GM23338 (cell line): Measurements from ENCODE around the gene GRM8. TPM values are rescaled to one million over a fixed set of nuclear protein-coding genes. Genes with fewer than 3 reads are reported as not detected.

ENCODE experiments used
- ATAC-seq: fragments of 200-7000 bp; cut with Tn5 transposase; 3 replicates; pipeline ENCODE4 v1.9.1; 2020
- DNase-seq: peaks from one replicate; pipeline ENCODE4 v3.0.0-alpha.2; 2015; ENCODE audit warnings: low spot score
- H2AFZ ChIP-seq: fragments of 200-600 bp; sonication (generic); 2 replicates; pipeline ENCODE4 v1.8.0; 2016; ENCODE audit warnings: antibody characterized with exemption, mild to moderate bottlenecking, moderate library complexity
- H3F3A ChIP-seq: fragments of 200-600 bp; sonication (generic); replicated peaks from 2 replicates; pipeline ENCODE4 v1.8.0; 2017; ENCODE audit warnings: antibody characterized with exemption, mixed run types, low read depth
- H3K27ac ChIP-seq: fragments of 200-600 bp; sonication (generic); 2 replicates; pipeline ENCODE4 v1.6.1; 2016; ENCODE audit warnings: low read depth
- H3K27me3 ChIP-seq: fragments of 200-600 bp; sonication (generic); 2 replicates; pipeline ENCODE4 v1.8.0; 2016; ENCODE audit warnings: mild to moderate bottlenecking, mixed run types, moderate library complexity; ENCODE audit not compliant: insufficient read depth
- H3K36me3 ChIP-seq: fragments of 200-600 bp; sonication (generic); 2 replicates; pipeline ENCODE4 v1.8.0; 2016; ENCODE audit warnings: mild to moderate bottlenecking; ENCODE audit not compliant: insufficient read depth
- H3K4me1 ChIP-seq: fragments of 200-600 bp; sonication (generic); 2 replicates; pipeline ENCODE4 v1.8.0; 2016; ENCODE audit warnings: mild to moderate bottlenecking, moderate library complexity; ENCODE audit not compliant: insufficient read depth
- H3K4me2 ChIP-seq: fragments of 200-600 bp; sonication (generic); 2 replicates; pipeline ENCODE4 v1.7.1; 2017; ENCODE audit warnings: mixed run types
- H3K4me3 ChIP-seq: fragments of 200-600 bp; sonication (generic); 2 replicates; pipeline ENCODE4 v1.6.1; 2016; ENCODE audit warnings: mixed run types
- H3K79me2 ChIP-seq: fragments of 200-600 bp; sonication (generic); replicated peaks from 2 replicates; pipeline ENCODE4 v1.8.0; 2017; ENCODE audit warnings: mild to moderate bottlenecking; ENCODE audit not compliant: insufficient read depth
- H3K9me2 ChIP-seq: fragments of 200-600 bp; sonication (generic); 2 replicates; pipeline ENCODE4 v1.8.0; 2017; ENCODE audit not compliant: insufficient read depth
- H4K20me1 ChIP-seq: fragments of 200-600 bp; sonication (generic); replicated peaks from 2 replicates; pipeline ENCODE4 v1.8.0; 2017; ENCODE audit warnings: mild to moderate bottlenecking; ENCODE audit not compliant: insufficient read depth
- H3K27ac Mint-ChIP-seq: 2 replicates; pipeline ENCODE4 v1.8.0; 2020; ENCODE audit warnings: inconsistent platforms, mild to moderate bottlenecking, moderate library complexity, mixed read lengths
- H3K27me3 Mint-ChIP-seq: 3 replicates; pipeline ENCODE4 v1.8.0; 2022; ENCODE audit warnings: low read depth, mild to moderate bottlenecking, moderate library complexity, mixed read lengths, inconsistent platforms; ENCODE audit not compliant: insufficient read depth, poor library complexity
- H3K36me3 Mint-ChIP-seq: 3 replicates; pipeline ENCODE4 v1.8.0; 2021; ENCODE audit warnings: low read depth, mild to moderate bottlenecking, inconsistent platforms, moderate library complexity, mixed read lengths
- H3K4me1 Mint-ChIP-seq: 3 replicates; pipeline ENCODE4 v1.8.0; 2020; ENCODE audit warnings: mild to moderate bottlenecking, inconsistent platforms, mixed read lengths
- H3K4me3 Mint-ChIP-seq: 3 replicates; pipeline ENCODE4 v1.8.0; 2021; ENCODE audit warnings: moderate library complexity, mild to moderate bottlenecking, inconsistent platforms, mixed read lengths
- H3K9me3 Mint-ChIP-seq: 3 replicates; pipeline ENCODE4 v1.8.0; 2020; ENCODE audit warnings: moderate library complexity, mild to moderate bottlenecking, inconsistent platforms, mixed read lengths
- CREB1 ChIP-seq: fragments of 250-450 bp; sonication (Bioruptor Pico); IDR thresholded peaks from 2 replicates; pipeline ENCODE4 v1.5.0; 2020; ENCODE audit warnings: low read depth, mild to moderate bottlenecking, moderate library complexity
- EZH2 ChIP-seq: fragments of 200-600 bp; sonication (generic); IDR thresholded peaks from one replicate; pipeline ENCODE4 v1.8.0; 2017; ENCODE audit warnings: antibody characterized with exemption, mild to moderate bottlenecking, low read depth; ENCODE audit not compliant: unreplicated experiment
- EZH2phosphoT487 ChIP-seq: fragments of 200-600 bp; sonication (generic); IDR thresholded peaks from one replicate; pipeline ENCODE4 v1.8.1; 2018; ENCODE audit warnings: antibody characterized with exemption; ENCODE audit not compliant: unreplicated experiment
- JUNB ChIP-seq: IDR thresholded peaks from one replicate; pipeline ENCODE4 v1.6.1; 2016; ENCODE audit warnings: antibody characterized with exemption; ENCODE audit not compliant: unreplicated experiment
- NANOG ChIP-seq: IDR thresholded peaks from 2 replicates; pipeline ENCODE4 v1.6.1; 2016; ENCODE audit warnings: antibody characterized with exemption, borderline replicate concordance
- POLR2AphosphoS5 ChIP-seq: IDR thresholded peaks from 2 replicates; pipeline ENCODE4 v1.6.1; 2016; ENCODE audit warnings: antibody characterized with exemption, low read depth
- STAT1 ChIP-seq: IDR thresholded peaks from one replicate; pipeline ENCODE4 v1.6.1; 2016; ENCODE audit warnings: antibody characterized with exemption; ENCODE audit not compliant: unreplicated experiment
- ZNF114 ChIP-seq: fragments of 250-450 bp; sonication (Bioruptor Pico); IDR thresholded peaks from 2 replicates; pipeline ENCODE4 v1.5.0; 2020; ENCODE audit warnings: mild to moderate bottlenecking, moderate library complexity
- ZNF331 ChIP-seq: fragments of 250-450 bp; sonication (Bioruptor Pico); IDR thresholded peaks from 2 replicates; pipeline ENCODE4 v1.5.0; 2020; ENCODE audit warnings: low read depth, mild to moderate bottlenecking, moderate library complexity
- polyA plus RNA-seq: library from polyadenylated mRNA; unstranded; fragments of >200 nt; fragmentation: Nextera tagmentation; extraction: Ambion mirVana; gene quantifications from 2 replicates; pipeline ENCODE4 v1.2.1, GENCODE V29; 2016
- total RNA-seq: library from RNA; depleted of rRNA; stranded (reverse); fragments of >200 nt; shearing (Covaris generic); gene quantifications from 2 replicates; pipeline ENCODE4 v1.2.3, GENCODE V29; 2014
- TF ChIP-seq, protein P1 (sequence below): fragments of 250-450 bp; sonication (Bioruptor Pico); IDR thresholded peaks from 2 replicates; pipeline ENCODE4 v1.5.0; 2020; ENCODE audit warnings: mild to moderate bottlenecking, moderate library complexity
- TF ChIP-seq, protein P2 (sequence below): IDR thresholded peaks from 2 replicates; pipeline ENCODE4 v1.6.1; 2016; ENCODE audit warnings: antibody characterized with exemption
- TF ChIP-seq, protein P3 (sequence below): IDR thresholded peaks from one replicate; pipeline ENCODE4 v1.6.1; 2018; ENCODE audit warnings: antibody characterized with exemption; ENCODE audit not compliant: unreplicated experiment
- TF ChIP-seq, protein P4 (sequence below), 2 experiments: fragments of 200-600 bp in 1 of 2; sonication (generic) in 1 of 2; conservative IDR thresholded peaks; 2 replicates each; pipeline versions ENCODE4 v1.5.1 to v1.6.1; 2016 to 2017; ENCODE audit warnings: antibody characterized with exemption in 2 of 2, low read depth in 2 of 2, mild to moderate bottlenecking in 2 of 2, moderate library complexity in 1 of 2

Gene GRM8
- total and polyA plus RNA-seq, 2 experiments from 2014 or later: 1.9 to 6.6 TPM

DNA sequence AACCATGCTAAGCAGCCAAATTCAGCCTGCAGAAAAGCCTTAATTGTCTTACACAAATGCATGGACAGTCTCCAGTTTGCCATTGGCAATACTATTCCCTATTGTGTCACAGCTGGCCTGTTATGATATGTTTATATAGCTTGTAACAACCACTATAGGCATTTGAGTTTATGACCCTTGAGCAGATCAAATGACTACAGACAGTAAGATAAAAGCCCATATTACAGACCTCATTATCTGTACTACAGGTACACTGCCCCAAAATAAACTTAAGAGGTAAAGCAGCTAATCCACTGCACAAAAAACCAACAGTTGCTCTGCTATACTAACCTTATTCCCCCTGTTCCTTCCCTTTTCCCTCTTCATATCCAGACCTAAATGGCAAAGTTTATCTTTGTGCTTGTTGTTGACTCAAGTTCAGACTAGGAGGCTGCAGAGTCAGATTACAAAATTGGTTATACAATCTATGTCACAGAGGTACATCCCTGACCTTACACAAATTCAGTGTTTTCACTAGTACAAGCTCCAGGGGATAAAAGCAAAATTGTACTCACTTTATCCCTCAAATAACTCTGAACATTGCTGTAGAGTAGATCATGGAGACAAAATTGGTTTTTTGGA, 218.4 kb downstream of the GRM8 start (continued):
- TF ChIP-seq CREB1 (no peak), NANOG (no peak), EZH2 (no peak)

DNA sequence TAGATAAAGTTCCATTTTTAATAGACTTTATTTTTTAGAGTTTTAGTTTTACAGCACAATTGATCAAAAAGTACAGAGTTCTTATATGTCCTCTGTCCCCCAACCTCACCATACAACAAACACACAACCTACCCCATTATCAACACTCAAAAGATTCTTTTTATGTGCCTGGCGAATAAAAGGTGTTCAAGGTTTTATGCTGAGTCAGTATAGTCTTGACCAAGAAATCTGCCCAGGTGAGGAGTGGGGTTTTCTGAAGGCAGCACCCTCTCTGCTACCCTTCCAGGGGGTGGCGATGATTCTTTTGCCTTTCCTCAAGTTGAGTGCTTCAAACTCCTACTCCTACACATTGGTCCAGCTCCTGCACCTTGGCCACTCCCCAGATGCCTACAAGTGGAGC, 222.9 kb downstream of the GRM8 start:
- Histone ChIP-seq H3K4me3 (no peak overlapping the region), H3K79me2 (no peaks in the 10 kb centered on the region), H3K4me2 (no peak overlapping the region), H3K36me3 (no peaks in the 10 kb centered on the region), H3K27me3 (no peaks in the 10 kb centered on the region), H4K20me1 (no peaks in the 10 kb centered on the region), H3K4me1 (no peaks in the 10 kb centered on the region), H3F3A (no peaks in the 10 kb centered on the region), H2AFZ (no peak overlapping the region), H3K27ac (no peak overlapping the region), H3K9me2 (no peaks in the 10 kb centered on the region)
- H3K9me3 Mint-ChIP-seq: peaks cover 7% of the 10 kb centered on the region; the same call in 2 of the 3 replicates
- TF ChIP-seq EZH2phosphoT487 (no peak), POLR2AphosphoS5 (no peak), NANOG (no peak), EZH2 (no peak), JUNB (no peak), STAT1 (no peak), ZNF114 (no peak), CREB1 (no peak), ZNF331 (CRISPR knock-in tag) (no peak)
- TF ChIP-seq, protein P1, sequence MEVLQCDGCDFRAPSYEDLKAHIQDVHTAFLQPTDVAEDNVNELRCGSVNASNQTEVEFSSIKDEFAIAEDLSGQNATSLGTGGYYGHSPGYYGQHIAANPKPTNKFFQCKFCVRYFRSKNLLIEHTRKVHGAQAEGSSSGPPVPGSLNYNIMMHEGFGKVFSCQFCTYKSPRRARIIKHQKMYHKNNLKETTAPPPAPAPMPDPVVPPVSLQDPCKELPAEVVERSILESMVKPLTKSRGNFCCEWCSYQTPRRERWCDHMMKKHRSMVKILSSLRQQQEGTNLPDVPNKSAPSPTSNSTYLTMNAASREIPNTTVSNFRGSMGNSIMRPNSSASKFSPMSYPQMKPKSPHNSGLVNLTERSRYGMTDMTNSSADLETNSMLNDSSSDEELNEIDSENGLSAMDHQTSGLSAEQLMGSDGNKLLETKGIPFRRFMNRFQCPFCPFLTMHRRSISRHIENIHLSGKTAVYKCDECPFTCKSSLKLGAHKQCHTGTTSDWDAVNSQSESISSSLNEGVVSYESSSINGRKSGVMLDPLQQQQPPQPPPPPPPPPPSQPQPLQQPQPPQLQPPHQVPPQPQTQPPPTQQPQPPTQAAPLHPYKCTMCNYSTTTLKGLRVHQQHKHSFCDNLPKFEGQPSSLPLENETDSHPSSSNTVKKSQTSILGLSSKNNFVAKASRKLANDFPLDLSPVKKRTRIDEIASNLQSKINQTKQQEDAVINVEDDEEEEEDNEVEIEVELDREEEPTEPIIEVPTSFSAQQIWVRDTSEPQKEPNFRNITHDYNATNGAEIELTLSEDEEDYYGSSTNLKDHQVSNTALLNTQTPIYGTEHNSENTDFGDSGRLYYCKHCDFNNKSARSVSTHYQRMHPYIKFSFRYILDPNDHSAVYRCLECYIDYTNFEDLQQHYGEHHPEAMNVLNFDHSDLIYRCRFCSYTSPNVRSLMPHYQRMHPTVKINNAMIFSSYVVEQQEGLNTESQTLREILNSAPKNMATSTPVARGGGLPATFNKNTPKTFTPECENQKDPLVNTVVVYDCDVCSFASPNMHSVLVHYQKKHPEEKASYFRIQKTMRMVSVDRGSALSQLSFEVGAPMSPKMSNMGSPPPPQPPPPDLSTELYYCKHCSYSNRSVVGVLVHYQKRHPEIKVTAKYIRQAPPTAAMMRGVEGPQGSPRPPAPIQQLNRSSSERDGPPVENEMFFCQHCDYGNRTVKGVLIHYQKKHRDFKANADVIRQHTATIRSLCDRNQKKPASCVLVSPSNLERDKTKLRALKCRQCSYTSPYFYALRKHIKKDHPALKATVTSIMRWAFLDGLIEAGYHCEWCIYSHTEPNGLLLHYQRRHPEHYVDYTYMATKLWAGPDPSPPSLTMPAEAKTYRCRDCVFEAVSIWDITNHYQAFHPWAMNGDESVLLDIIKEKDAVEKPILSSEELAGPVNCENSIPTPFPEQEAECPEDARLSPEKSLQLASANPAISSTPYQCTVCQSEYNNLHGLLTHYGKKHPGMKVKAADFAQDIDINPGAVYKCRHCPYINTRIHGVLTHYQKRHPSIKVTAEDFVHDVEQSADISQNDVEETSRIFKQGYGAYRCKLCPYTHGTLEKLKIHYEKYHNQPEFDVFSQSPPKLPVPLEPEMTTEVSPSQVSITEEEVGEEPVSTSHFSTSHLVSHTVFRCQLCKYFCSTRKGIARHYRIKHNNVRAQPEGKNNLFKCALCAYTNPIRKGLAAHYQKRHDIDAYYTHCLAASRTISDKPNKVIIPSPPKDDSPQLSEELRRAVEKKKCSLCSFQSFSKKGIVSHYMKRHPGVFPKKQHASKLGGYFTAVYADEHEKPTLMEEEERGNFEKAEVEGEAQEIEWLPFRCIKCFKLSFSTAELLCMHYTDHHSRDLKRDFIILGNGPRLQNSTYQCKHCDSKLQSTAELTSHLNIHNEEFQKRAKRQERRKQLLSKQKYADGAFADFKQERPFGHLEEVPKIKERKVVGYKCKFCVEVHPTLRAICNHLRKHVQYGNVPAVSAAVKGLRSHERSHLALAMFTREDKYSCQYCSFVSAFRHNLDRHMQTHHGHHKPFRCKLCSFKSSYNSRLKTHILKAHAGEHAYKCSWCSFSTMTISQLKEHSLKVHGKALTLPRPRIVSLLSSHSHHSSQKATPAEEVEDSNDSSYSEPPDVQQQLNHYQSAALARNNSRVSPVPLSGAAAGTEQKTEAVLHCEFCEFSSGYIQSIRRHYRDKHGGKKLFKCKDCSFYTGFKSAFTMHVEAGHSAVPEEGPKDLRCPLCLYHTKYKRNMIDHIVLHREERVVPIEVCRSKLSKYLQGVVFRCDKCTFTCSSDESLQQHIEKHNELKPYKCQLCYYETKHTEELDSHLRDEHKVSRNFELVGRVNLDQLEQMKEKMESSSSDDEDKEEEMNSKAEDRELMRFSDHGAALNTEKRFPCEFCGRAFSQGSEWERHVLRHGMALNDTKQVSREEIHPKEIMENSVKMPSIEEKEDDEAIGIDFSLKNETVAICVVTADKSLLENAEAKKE (CRISPR knock-in tag): no peak
- TF ChIP-seq, protein P2, sequence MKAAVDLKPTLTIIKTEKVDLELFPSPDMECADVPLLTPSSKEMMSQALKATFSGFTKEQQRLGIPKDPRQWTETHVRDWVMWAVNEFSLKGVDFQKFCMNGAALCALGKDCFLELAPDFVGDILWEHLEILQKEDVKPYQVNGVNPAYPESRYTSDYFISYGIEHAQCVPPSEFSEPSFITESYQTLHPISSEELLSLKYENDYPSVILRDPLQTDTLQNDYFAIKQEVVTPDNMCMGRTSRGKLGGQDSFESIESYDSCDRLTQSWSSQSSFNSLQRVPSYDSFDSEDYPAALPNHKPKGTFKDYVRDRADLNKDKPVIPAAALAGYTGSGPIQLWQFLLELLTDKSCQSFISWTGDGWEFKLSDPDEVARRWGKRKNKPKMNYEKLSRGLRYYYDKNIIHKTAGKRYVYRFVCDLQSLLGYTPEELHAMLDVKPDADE: no peak
- TF ChIP-seq, protein P3, sequence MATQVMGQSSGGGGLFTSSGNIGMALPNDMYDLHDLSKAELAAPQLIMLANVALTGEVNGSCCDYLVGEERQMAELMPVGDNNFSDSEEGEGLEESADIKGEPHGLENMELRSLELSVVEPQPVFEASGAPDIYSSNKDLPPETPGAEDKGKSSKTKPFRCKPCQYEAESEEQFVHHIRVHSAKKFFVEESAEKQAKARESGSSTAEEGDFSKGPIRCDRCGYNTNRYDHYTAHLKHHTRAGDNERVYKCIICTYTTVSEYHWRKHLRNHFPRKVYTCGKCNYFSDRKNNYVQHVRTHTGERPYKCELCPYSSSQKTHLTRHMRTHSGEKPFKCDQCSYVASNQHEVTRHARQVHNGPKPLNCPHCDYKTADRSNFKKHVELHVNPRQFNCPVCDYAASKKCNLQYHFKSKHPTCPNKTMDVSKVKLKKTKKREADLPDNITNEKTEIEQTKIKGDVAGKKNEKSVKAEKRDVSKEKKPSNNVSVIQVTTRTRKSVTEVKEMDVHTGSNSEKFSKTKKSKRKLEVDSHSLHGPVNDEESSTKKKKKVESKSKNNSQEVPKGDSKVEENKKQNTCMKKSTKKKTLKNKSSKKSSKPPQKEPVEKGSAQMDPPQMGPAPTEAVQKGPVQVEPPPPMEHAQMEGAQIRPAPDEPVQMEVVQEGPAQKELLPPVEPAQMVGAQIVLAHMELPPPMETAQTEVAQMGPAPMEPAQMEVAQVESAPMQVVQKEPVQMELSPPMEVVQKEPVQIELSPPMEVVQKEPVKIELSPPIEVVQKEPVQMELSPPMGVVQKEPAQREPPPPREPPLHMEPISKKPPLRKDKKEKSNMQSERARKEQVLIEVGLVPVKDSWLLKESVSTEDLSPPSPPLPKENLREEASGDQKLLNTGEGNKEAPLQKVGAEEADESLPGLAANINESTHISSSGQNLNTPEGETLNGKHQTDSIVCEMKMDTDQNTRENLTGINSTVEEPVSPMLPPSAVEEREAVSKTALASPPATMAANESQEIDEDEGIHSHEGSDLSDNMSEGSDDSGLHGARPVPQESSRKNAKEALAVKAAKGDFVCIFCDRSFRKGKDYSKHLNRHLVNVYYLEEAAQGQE: no peak
- TF ChIP-seq, protein P4, sequence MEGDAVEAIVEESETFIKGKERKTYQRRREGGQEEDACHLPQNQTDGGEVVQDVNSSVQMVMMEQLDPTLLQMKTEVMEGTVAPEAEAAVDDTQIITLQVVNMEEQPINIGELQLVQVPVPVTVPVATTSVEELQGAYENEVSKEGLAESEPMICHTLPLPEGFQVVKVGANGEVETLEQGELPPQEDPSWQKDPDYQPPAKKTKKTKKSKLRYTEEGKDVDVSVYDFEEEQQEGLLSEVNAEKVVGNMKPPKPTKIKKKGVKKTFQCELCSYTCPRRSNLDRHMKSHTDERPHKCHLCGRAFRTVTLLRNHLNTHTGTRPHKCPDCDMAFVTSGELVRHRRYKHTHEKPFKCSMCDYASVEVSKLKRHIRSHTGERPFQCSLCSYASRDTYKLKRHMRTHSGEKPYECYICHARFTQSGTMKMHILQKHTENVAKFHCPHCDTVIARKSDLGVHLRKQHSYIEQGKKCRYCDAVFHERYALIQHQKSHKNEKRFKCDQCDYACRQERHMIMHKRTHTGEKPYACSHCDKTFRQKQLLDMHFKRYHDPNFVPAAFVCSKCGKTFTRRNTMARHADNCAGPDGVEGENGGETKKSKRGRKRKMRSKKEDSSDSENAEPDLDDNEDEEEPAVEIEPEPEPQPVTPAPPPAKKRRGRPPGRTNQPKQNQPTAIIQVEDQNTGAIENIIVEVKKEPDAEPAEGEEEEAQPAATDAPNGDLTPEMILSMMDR (conservative IDR thresholded peaks at IDR 0.05; ENCODE audit: low read depth in 2 of 2): no peak
- no peak for ATAC-seq
- no peak for DNase-seq
- no peaks in the 10 kb centered on the region for H3K36me3 Mint-ChIP-seq
- no peak overlapping the region for H3K27ac Mint-ChIP-seq
- H3K4me3 Mint-ChIP-seq: no peak overlapping the region
- no peaks in the 10 kb centered on the region for H3K27me3 Mint-ChIP-seq
- H3K4me1 Mint-ChIP-seq: no peaks in the 10 kb centered on the region
